Fibroblast of skin of abdomen (primary cell): ENCODE measurements around the gene LIN54. TPM values are rescaled to one million over a fixed set of nuclear protein-coding genes. Genes with fewer than 3 reads are reported as not detected.
"Not testable (repeated sequence)": the region's sequence is repeated elsewhere in the genome, so short reads cannot be mapped to it uniquely, and the experiment has no call there.

Experiments used
- DNase-seq: peaks from one replicate; pipeline ENCODE4 v3.0.0-alpha.2; 2013
- polyA plus RNA-seq, 2 experiments: library from polyadenylated mRNA; unstranded; fragments of 120-200 nt; gene quantifications; one replicate each; pipeline ENCODE4 v1.2.1, GENCODE V29; 2013; ENCODE audit not compliant: insufficient read length in 2 of 2

Gene LIN54
- polyA plus RNA-seq (2013, experiment 1 of 2; ENCODE audit: insufficient read length): 8.0 TPM
- 8.5 TPM for polyA plus RNA-seq (2013, experiment 2 of 2; ENCODE audit: insufficient read length)

DNA sequence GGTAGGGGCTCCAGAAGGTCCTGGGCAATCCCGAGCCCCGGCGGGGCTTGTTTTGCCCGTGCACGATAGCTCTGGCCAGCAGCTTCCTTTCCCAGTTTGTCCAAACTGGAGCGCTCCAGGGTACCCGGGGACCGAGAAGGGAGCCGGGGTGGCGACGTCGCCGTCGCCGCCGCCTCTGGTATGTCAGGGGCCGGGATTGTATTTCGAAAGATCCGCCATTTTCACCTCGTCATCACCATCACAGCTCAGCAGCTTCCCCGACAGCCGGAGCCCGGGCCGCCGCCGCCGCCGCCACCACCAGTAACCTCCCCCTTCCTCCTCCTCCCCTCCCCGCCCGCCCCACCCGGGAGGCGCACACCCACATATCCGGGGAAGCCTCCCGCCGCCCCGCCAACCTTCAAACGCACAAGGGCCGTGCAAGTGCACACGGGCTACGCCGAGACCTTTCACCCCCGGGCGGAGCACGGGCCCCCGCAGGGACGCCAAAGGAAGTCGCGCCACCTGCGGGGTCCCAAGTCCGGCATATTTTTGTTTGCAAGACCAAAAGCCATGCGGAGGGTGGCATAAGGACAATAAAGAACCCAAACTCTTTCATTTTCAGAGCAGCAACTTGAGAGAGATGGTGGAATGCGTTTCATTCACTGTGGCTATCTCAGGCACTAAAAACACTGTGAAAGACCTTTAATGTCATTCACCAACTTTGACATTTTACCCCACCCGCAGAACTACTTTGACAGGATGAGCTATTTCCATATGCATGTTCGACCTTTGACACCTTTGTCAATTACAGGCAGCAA is at the start of gene LIN54:
TSS of gene LIN54 (minus strand) at position 302 of the 797 bp plus-strand sequence. CDS start 25,979 bp downstream, outside the sequence.
- DNase-seq: peak; percentile 75

DNA sequence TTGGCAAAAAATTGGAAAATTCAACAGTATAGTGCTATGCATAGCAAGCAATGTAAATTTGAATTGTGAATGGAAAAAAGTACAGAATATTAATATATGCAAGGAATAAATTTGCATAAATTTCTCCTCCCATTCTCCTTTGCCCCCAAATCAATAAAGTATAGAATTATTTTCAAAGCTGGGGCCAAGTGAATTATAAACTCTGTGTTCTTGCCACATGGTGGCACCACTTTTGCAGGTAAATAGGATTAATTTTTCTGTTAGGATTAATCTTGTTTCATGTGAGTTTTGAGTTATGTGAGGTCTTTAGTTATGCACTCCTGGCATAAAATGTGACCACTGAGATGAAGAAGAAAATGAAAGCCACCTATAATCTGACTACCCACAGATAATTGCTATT is 44.3 kb upstream of the LIN54 start:
- DNase-seq: peak; percentile 11

DNA sequence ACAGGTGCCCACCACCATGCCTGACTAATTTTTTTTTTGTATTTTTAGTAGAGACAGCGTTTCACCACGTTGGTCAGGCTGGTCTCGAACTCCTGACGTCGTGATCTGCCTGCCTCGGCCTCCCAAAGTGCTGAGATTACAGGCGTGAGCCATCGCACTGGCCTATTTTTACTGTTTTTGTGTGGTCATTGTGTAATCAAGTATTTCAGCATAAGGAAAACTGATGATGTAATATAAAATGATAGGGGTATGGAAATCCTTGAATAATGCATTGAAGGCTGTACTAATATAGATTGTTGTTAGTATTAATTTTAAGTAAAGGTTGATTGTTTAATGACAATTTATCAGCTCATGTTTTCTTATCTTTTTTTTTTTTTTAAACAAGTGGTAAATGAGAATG is 38.2 kb upstream of the LIN54 start:
- not testable (repeated sequence) for DNase-seq

DNA sequence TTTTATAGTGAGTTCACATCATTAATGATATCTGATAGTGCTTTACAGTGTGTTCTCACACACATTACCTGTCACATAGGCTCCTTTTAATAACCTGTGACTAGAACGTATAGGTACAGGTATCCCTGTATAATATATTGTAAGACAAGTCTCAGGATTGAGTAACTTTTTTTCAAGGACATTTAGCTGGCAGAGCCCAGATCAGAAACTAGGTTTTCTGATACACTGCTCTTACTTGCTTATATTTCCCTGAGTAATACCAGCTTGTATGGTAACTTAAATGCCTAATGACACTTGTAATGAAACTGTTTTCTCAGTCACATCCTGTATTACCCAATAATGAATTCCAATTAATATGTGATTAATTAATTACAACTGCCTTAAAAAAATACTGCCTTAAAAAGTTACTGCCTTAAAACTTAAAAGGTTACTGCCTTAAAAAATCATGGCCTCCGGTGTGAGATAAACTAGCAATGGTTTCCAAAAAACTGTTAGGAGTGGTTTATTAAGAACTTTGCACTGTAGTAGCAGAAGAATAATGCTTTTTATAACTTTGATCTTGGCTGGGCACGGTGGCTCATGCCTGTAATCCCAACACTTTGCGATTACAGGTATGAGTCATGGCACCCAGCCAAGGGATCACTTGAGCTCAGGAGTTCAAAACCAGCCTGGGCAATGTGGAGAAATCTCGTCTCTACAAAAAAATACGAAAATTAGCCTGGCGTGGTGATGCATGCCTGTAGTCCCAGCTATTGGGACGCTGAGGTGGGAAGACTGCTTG is 36.3 kb upstream of the LIN54 start:
- no peak for DNase-seq

DNA sequence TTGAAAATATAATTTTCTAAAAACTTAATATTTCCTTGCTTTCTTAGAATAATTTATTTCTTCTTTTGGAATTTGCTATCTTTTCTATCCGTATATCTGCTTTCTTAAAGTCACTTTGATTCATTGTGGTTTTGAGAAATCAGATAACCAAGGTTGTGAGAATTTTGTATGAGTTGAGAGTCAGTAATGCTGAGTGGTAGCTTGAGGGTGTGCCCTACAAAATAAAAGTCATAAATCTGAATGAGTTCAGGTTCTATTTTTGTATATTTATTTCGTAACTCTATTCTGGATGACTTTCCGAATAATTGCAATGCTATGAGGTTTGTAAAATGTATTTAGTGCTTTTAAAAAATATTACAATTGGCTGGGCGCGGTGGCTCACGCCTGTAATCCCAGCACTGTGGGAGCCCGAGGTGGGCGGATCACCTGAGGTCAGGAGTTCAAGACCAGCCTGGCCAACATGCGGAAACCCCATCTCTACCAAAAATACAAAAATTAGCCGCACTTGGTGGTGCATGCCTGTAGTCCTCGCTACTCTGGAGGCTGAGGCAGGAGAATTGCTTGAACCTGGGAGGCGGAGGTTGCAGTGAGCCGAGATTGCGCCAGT is 33.3 kb upstream of the LIN54 start:
- peak; percentile 25 for DNase-seq

DNA sequence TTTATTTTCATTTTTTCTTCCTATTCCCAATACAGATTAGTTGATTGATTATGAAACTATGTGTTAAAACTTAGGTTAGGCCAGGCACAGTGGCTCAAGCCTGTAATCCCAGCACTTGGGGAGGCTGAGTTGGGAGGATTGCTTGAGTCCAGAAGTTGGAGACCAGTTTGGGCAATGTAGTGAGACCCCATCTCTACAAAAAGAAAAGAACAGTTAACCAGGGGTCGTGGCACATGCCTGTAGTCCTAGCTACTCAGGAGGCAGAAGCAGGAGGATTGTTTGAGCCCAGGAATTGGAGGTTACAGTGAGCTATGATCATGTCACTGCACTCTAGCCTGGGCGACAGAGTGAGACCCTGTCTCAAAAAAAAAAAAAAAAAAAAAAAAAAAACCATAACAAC is 32.5 kb upstream of the LIN54 start:
- not testable (repeated sequence) for DNase-seq

DNA sequence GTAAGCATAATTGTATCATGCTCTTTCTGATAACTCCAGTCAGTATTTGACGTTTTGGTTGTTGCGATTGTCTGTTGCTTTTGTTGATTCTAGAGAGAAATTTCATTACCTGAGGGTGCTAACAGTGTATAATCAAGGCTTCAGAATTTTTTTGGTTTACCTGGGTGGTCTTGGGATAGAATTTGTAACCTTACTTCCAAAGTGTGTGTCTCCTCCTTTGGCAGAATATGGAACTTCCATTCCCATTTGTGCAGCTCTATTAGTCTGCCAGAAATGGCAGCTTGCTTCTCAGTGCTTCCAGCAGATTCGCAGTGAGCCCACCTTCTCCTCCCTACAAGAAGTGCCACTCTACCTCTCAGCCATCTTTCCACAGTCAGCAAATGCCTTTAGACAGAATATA is 29.6 kb upstream of the LIN54 start:
- no peak for DNase-seq

DNA sequence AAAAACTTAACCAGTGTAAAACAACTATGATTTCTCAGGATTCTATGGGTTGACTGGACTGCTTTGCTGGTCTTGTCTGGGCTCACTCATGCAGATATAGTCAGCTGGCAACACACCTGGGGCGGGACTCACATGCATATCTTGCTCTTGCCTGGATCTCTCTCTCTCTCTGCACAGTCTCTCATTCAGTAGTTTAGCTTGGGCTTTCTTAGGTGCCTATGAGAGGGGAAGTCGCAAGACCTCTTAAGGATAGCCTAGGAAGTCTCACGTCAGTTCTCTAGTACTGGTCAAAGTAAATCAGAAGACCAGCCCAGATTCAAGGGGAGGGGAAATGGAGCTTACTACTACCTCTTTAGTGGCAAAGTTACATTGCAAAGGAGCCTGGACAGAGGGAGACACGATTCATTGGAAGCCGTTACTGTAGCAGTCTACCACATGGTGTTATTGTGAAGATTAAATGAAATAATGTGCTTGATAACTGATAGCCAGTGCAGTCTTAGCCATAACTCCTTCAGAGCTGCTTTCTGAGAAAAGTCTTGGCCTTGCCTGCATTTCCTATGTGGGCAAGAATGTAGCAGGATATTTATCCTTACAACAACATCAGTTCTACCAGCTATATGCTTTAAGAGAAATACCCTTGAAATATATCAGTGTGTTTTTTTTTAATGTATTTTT is 26.5 kb upstream of the LIN54 start:
- no peak for DNase-seq

DNA sequence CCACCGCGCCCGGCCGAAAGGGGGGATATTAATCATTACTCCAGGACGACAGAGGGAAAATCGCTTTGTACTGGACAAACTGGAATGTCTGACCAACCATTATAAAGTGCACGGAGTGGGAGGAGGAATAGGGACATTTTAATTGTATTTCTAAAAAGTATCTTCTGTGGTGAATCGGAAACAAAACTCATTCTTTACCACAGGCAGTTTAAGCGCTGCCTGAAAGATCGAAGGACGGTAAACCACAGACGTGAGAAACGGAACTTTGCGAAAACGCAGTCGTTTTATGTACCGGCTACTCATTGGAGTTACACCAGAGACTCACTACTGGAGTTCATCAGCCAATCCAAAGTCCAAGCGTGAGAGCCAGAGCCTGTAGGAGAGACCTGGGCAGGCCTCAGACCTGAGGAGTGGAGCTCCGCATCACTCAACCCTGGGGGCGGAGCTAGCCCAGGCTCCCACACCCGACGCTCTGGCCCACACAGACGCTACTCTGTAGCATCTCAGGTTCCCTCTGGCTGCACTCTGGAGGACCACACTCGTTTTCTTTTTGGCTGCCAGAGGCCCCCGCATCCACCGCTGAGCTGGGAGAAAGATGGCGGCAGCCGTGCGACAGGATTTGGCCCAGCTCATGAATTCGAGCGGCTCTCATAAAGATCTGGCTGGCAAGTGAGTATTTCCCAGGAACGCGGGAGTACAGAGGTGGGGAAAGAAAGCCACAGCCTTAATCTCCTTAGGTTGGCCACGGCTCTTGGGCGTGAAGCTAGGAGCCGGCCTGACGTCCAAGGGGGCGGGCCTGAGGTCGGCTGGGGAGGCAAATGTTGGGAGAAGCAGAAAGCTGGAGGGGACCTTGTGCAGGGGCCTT is 24.2 kb upstream of the LIN54 start, which contains the start of gene COPS4:
TSS of gene COPS4 (plus strand) at position 554 of the 865 bp plus-strand sequence. CDS start at position 596, 42 bp downstream.
- DNase-seq: peak; percentile 100

DNA sequence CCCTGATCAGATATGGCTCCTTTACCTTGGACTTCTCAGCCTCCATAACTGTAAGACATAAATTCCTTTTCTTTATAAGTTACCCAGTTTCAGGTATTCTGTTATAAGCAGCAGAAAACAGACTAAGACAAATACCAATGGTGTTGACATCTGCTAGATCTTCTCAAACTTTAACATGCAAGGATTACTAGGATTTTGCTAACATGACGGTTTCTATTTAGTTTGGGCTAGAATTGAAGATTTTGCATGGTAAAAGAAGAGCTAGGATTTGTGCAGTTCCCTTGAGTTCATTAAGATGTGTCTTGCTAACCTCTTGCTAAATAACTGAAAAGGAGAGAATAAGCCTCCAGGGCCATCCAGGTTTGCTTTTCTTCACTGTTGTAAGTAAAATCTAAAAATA is 19.1 kb upstream of the LIN54 start:
- DNase-seq: no peak

DNA sequence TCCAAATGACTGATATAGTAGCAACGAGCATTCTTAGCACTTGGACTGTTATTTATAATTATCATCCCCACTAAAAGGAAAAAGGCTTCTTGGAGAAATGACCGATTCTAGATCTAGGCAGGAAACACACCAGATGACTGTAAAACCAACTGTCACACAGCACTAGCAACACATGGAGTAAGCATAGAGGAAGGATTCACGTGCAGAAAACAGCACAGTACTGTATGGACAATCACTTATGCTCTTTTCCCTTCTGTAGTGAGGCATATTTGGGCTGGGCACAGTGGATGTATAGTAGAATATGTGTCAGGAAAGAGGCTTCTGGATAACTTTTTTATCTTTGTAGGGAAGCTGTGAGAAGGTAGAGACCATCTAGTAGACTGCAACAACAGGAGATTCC is 18.4 kb upstream of the LIN54 start:
- DNase-seq: no peak

DNA sequence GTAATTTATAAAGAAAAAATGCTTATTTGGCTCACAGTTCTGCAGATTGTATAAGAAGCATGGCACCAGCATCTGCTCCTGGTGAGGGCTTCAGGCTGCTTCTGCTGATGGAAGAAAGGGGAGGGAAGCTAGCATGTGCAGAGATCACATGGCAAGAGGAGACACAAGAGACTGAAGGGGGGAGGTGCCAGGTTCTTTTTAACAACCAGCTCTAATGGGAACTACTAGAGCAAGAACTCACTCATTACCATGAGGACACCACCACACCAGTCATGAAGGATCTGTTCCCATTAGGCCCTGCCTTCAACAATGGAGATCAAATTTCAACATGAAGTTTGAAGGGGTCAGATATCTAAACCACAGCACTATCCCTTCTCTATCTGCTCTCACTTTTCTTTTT is 14.9 kb upstream of the LIN54 start:
- no peak for DNase-seq

DNA sequence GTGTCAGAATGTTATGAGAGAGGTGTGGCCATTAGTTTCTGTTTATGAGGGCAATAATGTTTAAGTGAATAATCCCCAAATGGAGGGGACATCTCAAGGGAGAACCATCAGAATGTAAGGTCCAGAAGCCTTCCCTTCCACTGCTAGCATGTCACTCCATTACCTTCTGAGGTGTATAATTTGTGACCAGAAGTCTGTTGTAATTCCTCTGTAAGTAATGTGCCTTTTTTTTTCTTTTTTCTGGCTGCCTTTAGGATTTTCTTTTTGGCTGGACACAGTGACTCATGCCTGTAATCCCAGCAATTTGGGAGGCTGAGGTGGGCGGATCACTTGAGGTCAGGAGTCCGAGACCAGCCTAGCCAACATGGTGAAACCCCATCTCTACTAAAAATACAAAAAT is 13.6 kb upstream of the LIN54 start:
- DNase-seq: no peak

DNA sequence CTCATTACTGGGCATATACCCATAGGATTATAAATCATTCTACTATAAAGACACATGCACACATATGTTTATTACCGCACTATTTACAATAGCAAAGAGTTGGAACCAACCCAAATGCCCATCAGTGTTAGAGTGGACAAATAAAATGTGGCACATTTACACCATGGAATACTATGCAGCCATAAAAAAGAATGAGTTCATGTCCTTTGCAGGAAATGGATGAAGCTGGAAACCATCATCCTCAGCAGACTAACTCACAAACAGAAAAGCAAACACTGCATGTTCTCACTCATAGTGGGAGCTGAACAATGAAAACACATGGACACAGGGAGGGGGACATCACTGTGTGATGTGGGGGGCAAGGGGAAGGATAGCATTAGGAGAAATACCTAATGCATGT is 13.0 kb upstream of the LIN54 start:
- DNase-seq: not testable (repeated sequence)

DNA sequence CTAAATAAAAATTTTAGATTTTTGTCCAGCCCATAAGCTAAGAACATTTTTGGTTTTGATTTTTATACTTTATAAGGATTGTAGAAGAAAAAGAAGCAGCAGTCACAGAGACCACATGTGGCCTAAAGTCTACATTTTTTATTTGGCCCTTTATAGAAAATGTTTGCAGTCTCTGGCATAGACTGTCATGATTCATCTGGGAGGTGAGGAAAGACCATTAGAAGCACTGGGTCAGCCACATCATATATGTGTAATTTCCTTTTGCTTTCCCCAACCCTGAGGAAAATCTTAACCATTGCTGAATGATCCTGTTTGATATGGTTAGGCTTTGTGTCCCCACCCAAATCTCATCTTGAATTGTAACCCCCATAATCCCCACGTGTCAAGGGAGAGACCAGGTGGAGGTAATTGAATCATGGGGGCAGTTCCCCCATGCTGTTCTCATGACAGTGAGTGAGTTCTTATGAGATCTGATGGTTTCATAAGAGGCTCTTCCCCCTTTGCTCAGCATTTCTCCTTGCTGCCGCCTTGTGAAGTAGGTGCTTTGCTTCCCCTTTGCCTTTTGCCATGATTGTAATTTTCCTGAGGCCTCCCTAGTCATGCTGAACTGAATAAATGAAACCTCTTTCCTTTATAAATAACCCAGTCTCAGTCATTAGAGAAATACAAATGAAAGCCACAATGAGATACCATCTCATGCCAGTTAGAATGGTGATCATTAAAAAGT is 12.3 kb upstream of the LIN54 start:
- DNase-seq: peak; percentile 66

DNA sequence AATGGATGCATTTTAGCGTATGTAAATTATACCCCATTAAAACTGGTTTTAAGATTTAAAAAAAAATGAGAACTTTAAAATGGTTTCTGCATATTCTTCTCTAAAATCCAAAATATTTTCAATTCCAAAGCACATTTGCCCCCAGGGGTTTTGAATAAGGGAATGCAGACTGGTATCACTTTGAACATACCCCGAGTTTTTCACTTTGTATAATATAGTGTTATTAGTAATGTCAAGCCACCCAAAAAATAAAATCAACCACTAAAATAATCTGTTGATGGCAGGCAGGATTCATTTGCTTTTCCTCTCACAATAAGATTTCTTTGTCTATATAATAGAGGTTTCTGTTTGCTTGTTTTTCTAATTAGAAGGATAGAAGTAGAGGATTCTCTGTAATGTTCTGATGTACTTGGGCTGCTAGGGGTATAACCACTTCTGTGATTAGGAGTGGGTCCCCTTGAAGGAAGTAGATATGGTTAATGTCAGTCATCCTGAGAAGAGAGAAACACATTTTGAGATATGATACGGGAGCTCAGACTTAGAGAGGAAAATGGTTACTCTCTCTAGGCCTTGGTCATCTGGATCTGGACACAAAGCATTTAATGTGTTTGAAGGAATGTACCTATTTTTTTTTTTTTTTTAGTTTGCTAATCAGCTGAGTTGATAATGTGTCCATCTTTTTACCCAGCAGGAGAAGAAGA is 9.3 kb upstream of the LIN54 start:
- DNase-seq: no peak

DNA sequence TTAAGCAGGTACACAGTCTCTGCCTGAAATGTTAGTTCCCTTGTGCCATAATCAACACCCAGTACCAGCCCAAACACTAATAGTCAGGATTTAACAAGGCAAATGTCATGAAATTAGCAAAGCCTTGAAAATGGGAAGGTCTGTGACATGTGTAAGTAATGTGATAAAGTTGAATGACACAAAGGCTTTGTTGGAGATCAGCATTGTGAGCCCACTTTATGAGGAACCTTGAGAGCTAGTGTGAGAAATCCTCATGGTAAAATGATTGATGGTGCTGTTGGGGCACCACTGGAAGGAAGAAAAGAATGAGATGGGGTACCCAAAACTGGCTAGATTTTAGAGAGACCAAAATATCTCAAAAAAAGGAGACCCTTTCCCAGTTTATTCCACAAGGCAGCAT is 3.3 kb upstream of the LIN54 start:
- DNase-seq: no peak

DNA sequence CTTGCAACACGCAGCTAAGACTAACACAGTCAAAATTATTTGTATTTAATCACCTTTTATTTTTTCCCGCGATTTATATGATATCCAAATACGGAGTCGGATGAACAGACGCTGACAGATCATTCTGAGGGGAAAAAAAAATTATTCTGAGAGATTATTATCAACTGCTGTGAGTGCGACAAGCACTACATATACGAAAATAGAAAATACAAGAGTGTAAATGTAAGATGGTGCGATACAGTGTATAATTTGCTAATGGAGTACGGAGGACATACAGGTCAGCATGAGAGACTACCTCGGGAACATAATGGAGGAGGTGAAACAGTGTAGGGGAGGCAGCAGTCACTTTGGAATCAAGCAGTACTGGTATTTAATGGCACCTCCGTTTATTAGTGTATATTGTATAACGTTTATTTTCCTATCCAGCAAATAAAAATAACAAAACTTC is 2.8 kb upstream of the LIN54 start:
- no peak for DNase-seq

DNA sequence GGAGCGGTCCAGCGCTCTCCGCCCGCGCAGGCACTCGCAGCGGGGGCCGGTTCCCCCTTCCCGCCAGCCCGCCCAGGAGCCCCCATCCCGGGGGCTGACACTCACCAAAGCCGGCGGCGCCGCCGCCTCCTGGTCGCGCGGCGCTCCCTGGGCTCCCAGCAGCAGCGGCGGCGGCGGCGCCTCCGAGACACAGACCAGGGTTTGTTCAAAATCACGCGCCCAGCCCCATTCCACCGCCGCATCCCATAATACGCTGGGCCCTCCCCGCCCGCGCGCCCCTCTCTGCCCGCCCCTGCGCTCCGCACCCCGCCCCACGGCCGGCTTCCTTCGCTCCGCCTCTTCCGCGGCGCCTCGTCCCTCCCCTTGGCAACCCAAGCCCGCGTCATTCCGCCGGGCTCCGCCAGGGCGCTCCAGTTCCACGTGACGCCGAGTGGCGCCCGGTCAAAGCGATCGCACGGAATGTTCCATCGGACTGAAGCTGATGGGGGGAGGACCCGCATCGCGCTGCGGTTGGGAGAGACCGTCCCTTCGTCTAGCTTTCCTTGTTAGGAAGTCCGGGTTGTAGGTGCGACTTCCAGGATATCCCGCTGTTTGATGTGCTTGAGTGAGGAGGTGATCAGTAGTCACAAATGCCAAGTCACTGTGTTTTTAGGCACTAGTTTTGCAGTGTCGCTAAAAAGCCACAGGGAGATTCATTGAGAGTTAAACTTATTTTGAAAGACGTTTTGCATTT is 2.2 kb upstream of the LIN54 start:
- DNase-seq: peak; percentile 98
